GM12878 (cell line): ENCODE data around the gene MAT2B. TPM values are rescaled to one million over a fixed set of nuclear protein-coding genes. Genes with fewer than 3 reads are reported as not detected.
A peak's percentile ranks its signal among the peaks of the same experiment; 100 is the strongest.

Experiments used
- ATAC-seq: fragments of 200-7000 bp; cut with Tn5 transposase; 3 replicates; pipeline ENCODE4 v1.9.1; 2020; ENCODE audit warnings: mild to moderate bottlenecking, moderate library complexity
- BruUV-seq: library from RNA; stranded (reverse); fragments of 400-500 nt; replicated peaks from 2 replicates; lab custom pipeline; 2021; lab: Mats Ljungman, UMichigan
- CTCF ChIA-PET: fragments of 300-600 bp; sonication (Branson Sonifier 250); formaldehyde crosslinking; extraction: SDS; loops from one replicate; lab custom pipeline; 2021; ENCODE audit warnings: inconsistent platforms; lab: Yijun Ruan, JAX
- POLR2A ChIA-PET: fragments of 350-600 bp; formaldehyde crosslinking; extraction: SDS; loops from one replicate; lab custom pipeline; 2021; ENCODE audit warnings: inconsistent platforms; lab: Charles Lee
- RAD21 ChIA-PET: fragments of 300-600 bp; sonication (Branson Sonifier 250); formaldehyde crosslinking; loops from one replicate; lab custom pipeline; 2023; ENCODE audit warnings: antibody characterized with exemption; ENCODE audit not compliant: unreplicated experiment; lab: Charles Lee
- SMC1A ChIA-PET: fragments of 300-600 bp; sonication (Branson Sonifier 250); formaldehyde crosslinking; loops from one replicate; lab custom pipeline; 2023; ENCODE audit not compliant: unreplicated experiment, uncharacterized antibody; lab: Charles Lee
- DNase-seq: peaks from one replicate; pipeline ENCODE4 v3.0.0-alpha.2; 2011; ENCODE audit warnings: low read depth, low spot score
- FAIRE-seq: peaks from 3 replicates; lab custom pipeline; 2011; peaks lifted over from hg19 to GRCh38; lab: Jason Lieb, UNC
- H2AFZ ChIP-seq: 2 replicates; pipeline ENCODE4 v1.6.0; 2011; ENCODE audit warnings: low read depth, low read length, control low read depth; ENCODE audit not compliant: control insufficient read depth
- H3K27ac ChIP-seq: 2 replicates; pipeline ENCODE4 v1.5.1; 2011; ENCODE audit warnings: control low read depth; ENCODE audit not compliant: control insufficient read depth, insufficient read depth
- H3K27me3 ChIP-seq, 2 experiments: replicated peaks in 1 of 2; 2 replicates each; pipeline versions ENCODE4 v1.6.0 to v1.6.1; 2011; ENCODE audit warnings: low read length in 1 of 2; ENCODE audit not compliant: control insufficient read depth in 2 of 2, insufficient read depth in 2 of 2
- H3K36me3 ChIP-seq, 2 experiments: 2 replicates each; pipeline ENCODE4 v1.5.1; 2011; ENCODE audit warnings: low read length in 1 of 2; ENCODE audit not compliant: control insufficient read depth in 2 of 2, insufficient read depth in 2 of 2
- H3K4me1 ChIP-seq: 2 replicates; pipeline ENCODE4 v1.6.1; 2011; ENCODE audit warnings: mild to moderate bottlenecking, low read length, moderate library complexity, mixed read lengths; ENCODE audit not compliant: control insufficient read depth, insufficient read depth
- H3K4me2 ChIP-seq: 2 replicates; pipeline ENCODE4 v1.6.0; 2011; ENCODE audit warnings: control low read depth; ENCODE audit not compliant: control insufficient read depth, insufficient read depth
- H3K4me3 ChIP-seq: fragments of 200-600 bp; sonication (generic); 2 replicates; pipeline ENCODE4 v1.5.1; 2016
- H3K79me2 ChIP-seq: 2 replicates; pipeline ENCODE4 v1.6.0; 2011; ENCODE audit warnings: low read length; ENCODE audit not compliant: control insufficient read depth, insufficient read depth
- H3K9ac ChIP-seq: 2 replicates; pipeline ENCODE4 v1.8.0; 2011; ENCODE audit warnings: low read length, control low read depth, mixed read lengths; ENCODE audit not compliant: control insufficient read depth, insufficient read depth
- H3K9me3 ChIP-seq: replicated peaks from 3 replicates; pipeline ENCODE4 v1.5.1; 2011; ENCODE audit warnings: mild to moderate bottlenecking, low read length; ENCODE audit not compliant: control insufficient read depth, insufficient read depth
- H4K20me1 ChIP-seq: 2 replicates; pipeline ENCODE4 v1.6.0; 2011; ENCODE audit not compliant: control insufficient read depth, insufficient read depth
- RELB ChIP-seq: fragments of 450-650 bp; IDR thresholded peaks from 2 replicates; pipeline ENCODE4 v1.6.1; 2017; ENCODE audit warnings: low read depth, mild to moderate bottlenecking, moderate library complexity
- SUPT20H ChIP-seq: IDR thresholded peaks from 2 replicates; pipeline ENCODE4 v1.6.1; 2011; ENCODE audit warnings: low read depth, mild to moderate bottlenecking, low read length, moderate library complexity, borderline replicate concordance; ENCODE audit not compliant: control insufficient read depth
- WGBS: methylation state at CpG from one replicate; pipeline ENCODE4 v1.1.6; 2016; ENCODE audit warnings: low lambda C conversion rate; ENCODE audit not compliant: insufficient replicate concordance, insufficient coverage; ENCODE audit errors: missing lambda C conversion rate; 5-methylcytosine and 5-hydroxymethylcytosine counted together
- in situ Hi-C: fragments of 300-500 bp; cut with MboI; formaldehyde crosslinking; loops from 9 replicates; pipeline ENCODE4 v1.14.3; 2018; ENCODE audit warnings: mixed read lengths
- intact Hi-C: fragments of 100-400 bp; cut with micrococcal nuclease; formaldehyde crosslinking; loops from one replicate; pipeline ENCODE4 v1.14.2; 2022; ENCODE audit not compliant: unreplicated experiment
- polyA plus RNA-seq, 11 experiments: library from polyadenylated mRNA; depleted of rRNA in 4 of 11; unstranded in 6 of 11; stranded (reverse) in 5 of 11; fragments of >200 nt; fragmentation: Nextera tagmentation in 4 of 11; fragmentation: Illumina TruSeq in 1 of 11; extraction: Ambion mirVana in 4 of 11; extraction: Trizol in 1 of 11; gene quantifications; 1 replicate in 1 of 11; 2 replicates in 10 of 11; pipeline versions ENCODE4 v1.2.1 to v1.2.3, GENCODE V29; 2011 to 2016; ENCODE audit warnings: inconsistent platforms in 2 of 11, missing spikeins in 2 of 11, low read depth in 1 of 11
- total RNA-seq, 4 experiments: library from RNA; depleted of rRNA in 3 of 4; stranded (reverse); fragments of >200 nt in 3 of 4; fragmentation: Illumina TruSeq in 1 of 4; extraction: Trizol in 1 of 4; gene quantifications; 2 replicates each; pipeline versions ENCODE4 v1.2.1 to v1.2.3, GENCODE V29; 2013 to 2021

The MAT2B gene
- total and polyA plus RNA-seq, 10 of the 15 experiments (the other 5 are each of a cell fraction or from before 2014, with no cell fraction given), result 43.2 to 122 (median 63.7) TPM

- CTCF ChIA-PET, result interaction anchor here (0.8 to 4.6 kb wide), 5 partner anchors 16 to 937 kb away, joined by 3 to 36 read pairs (median 3); no protein-coding TSS in a partner anchor
- Histone ChIP-seq H3K9ac (no peak overlapping the region), H3K4me3 (no peak overlapping the region), H3K36me3 (no peaks in the 10 kb centered on the region), H2AFZ (no peak overlapping the region), H3K79me2 (no peaks in the 10 kb centered on the region), H3K27me3 (peaks cover 0 to 8% of the 10 kb centered on the region in 2 experiments; a peak in 3 of 4 replicates), H3K4me1 (no peaks in the 10 kb centered on the region), H4K20me1 (no peaks in the 10 kb centered on the region), H3K27ac (no peak overlapping the region), H3K9me3 (no peaks in the 10 kb centered on the region), H3K4me2 (no peak overlapping the region)
- POLR2A ChIA-PET, result interaction anchor here (0.6 to 1.3 kb wide), 3 partner anchors 24 to 974 kb away, joined by 3 read pairs; no protein-coding TSS in a partner anchor
- FAIRE-seq, result no peak
- in situ Hi-C loops (loop anchor here (10.0 kb wide), 2 partner anchors 938 to 1638 kb away; no protein-coding TSS in a partner anchor), intact Hi-C loops (loop anchor here (10.0 kb wide), 3 partner anchors 248 to 1888 kb away; no protein-coding TSS in a partner anchor)
- BruUV-seq, result no TSS peak
- RAD21 ChIA-PET, result interaction anchor here (0.6 to 1.9 kb wide), 5 partner anchors 15 to 949 kb away, joined by 3 to 5 read pairs (median 3); no protein-coding TSS in a partner anchor
- TF ChIP-seq RELB (0 out of 2 replicates have a peak, but pooled peaks have one; percentile 9), SUPT20H (no peak)
- 3% methylated on average over 3 of the region's 3 CpGs for WGBS
- ATAC-seq, result peak; percentile 8; the same call in 1 of the 3 replicates
- no peak for DNase-seq
- SMC1A ChIA-PET, result interaction anchor here (0.7 to 2.5 kb wide), 5 partner anchors 14 to 463 kb away, joined by 3 to 11 read pairs (median 3); no protein-coding TSS in a partner anchor
These were observed 61.3 kb downstream of the MAT2B start for GRCh38 chr5:163566678-163567077.
